CD4-positive, alpha-beta T cell treated with Interleukin-10 for 1 hour (primary cell): ENCODE results near the gene NBEA.
"Not testable (repeated sequence)": the region's sequence is repeated elsewhere in the genome, so short reads cannot be mapped to it uniquely, and the experiment has no call there.

ENCODE experiments used
- DNase-seq: peaks from one replicate; pipeline ENCODE4 v3.0.0-alpha.2; 2020

The NBEA gene

DNA sequence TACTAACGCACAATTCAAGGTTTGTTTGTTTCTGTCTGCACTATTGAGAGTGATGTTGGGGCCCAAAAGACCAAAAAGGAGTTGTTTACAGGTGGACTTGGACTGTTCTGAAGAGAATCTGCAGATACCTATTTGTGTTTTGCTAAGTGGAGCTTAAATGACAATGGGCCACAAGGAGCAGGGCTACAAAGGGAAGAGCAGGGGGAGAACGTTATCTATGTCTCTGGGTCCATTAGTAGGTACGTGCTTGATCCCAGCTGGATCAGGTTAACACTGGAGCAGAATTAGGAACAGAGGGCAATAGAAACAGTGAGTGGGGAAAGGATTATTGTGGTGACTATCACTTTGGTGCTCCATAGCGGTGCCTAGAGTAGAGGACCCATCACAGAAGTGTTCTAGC lies 22.5 kb downstream of the NBEA start:
- no peak for DNase-seq

DNA sequence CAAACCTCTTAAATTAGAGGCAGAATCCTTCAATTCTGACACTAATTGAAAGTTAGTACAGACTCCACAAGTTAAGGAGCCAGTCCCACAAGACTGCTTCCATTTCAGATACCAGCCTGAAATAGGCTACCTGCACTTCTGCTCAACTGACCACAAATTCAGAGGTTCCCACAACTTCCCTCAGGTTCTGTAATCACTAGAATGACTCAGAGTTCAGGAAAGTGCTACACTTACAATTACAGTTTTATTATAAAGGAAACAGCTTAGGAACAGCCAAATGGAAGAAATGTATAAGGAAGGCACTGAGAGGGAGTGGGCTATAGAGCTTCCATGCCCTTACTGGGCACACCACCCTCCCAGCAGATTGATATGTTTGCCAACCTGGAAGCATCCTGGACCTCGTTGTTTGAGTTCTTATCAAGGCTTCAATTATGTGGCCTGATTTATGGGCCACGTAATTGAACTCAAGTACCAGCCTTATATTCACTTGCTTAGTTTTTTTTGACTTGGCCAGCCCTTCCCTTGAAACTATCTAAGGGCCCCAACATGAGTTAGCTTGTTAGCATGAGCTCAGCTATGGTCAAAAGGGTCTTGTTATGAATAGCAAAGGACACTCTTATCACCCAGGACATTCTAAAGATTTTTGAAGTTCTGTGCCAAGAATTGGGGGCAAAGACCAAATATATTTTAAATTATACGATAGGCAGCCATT lies 25.9 kb downstream of the NBEA start:
- no peak for DNase-seq

DNA sequence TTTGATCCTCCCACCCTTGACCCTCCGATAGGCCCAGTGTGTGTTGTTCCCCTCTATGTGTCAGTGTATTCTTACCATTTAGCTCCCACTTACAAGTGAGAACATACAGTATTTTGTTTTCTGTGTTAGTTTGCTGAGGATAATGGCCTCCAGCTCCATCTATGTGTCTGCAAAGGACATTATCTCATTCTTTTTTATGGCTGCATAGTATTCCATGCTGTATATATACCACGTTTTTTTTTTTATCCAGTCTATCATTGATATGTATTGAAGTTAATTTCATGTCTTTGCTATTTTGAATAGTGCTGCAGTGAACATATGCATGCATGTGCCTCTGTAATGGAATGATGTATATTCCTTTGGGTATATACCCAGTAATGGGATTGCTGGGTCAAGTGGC lies 27.5 kb downstream of the NBEA start:
- DNase-seq, result not testable (repeated sequence)

DNA sequence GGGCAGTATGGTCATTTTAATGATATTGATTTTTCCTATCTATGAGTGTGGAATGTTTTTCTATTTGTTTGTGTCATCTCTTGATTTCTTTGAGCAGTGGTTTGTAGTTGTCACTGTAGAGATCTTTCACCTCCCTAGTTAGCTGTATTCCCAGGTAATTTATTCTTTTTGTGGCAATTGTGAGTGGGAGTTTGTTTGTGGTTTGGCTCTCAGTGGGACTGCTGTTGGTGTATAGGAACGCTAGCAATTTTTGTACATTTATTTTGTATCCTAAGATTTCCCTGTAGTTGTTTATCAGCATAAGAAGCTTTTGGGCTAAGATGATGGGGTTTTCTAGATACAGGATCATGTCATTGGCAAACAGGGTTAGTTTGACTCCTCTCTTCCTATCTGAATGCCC lies 28.9 kb downstream of the NBEA start:
- no peak for DNase-seq

DNA sequence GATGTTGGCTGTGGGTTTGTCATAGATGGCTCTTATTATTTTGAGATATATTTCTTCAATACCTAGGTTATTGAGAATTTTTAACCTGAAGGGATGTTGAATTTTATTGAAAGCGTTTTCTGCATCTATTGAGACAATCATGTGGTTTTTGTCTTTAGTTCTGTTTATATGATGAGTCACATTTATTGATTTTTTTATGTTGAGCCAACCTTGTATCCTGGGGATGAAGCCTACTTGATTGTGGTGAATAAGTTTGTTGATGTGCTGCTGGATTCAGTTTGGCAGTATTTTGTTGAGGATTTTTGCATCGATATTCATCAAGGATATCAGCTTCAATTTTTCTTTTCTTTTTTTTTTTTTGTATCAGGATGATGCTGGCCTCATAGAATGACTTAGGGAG lies 29.4 kb downstream of the NBEA start:
- no peak for DNase-seq

DNA sequence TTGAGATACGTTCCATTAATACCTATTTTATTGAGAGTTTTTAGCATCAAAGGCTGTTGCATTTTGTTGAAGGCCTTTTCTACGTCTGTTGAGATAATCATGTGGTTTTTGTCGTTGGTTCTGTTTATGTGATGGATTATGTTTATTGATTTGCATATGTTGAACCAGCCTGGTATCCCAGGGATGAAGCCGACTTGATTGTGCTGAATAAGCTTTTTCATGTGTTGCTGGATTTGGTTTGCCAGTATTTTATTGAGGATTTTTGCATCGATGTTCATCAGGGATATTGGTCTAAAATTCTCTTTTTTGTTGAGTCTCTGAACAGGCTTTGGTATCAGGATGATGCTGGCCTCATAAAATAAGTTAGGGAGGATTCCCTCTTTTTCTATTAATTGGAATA lies 43.1 kb downstream of the NBEA start:
- DNase-seq, result not testable (repeated sequence)

DNA sequence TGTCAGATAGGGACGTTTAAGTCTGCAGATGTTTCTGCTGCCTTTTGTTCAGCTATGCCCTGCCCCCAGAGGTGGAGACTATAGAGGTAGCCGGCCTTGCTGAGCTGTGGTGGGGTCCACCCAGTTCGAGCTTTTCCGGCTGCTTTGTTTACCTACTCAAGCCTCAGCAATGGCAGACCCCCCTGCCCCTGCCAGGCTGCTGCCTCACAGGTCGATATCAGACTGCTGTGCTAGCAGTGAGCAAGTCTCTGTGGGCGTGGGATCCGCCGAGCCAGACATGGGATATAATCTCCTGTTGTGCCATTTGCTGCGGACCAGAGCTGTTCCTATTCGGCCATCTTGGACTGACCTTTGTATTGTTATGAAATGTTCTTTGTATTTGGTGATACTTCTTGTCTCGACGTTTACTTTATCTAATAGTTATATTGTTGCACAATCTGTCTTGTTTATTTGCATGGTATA lies 46.3 kb downstream of the NBEA start:
- DNase-seq, result no peak

DNA sequence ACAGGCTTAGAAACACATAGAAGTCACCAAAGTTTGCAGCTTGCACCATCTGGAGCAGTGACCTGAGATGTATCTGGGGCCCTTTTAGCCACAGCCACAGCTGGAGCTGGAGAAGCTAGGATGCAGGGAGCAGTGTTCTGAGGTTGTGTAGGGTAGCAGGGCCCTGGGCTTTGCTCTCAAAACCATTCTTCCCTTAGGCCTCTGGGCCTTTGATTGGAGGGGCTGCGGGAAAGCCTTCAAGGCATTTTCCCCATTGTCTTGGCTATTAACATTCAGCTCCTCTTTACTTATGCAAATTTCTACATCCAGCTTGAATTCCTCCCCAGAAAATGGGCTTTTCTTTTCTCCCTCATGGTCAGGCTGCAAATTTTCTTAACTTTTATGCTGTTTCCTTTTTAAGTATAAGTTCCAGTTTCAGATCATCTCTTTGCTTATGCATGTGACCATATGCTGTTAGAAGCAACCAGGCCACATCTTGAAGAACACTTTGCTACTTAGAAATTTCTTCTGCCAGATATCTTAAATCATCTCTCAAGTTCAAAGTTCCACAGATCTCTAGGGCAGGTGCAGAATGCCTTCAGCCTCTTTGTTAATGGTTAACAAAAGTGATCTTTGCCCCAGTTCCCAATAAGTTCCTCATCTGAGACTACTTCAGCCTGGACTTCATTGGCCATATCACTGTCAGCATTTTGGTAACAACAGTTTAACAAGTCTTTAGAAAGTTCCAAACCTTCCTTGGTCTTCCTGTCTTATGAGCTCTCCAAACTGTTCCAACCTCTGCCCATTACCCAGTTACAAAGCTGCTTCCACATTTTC lies 48.5 kb downstream of the NBEA start:
- DNase-seq, result no peak

DNA sequence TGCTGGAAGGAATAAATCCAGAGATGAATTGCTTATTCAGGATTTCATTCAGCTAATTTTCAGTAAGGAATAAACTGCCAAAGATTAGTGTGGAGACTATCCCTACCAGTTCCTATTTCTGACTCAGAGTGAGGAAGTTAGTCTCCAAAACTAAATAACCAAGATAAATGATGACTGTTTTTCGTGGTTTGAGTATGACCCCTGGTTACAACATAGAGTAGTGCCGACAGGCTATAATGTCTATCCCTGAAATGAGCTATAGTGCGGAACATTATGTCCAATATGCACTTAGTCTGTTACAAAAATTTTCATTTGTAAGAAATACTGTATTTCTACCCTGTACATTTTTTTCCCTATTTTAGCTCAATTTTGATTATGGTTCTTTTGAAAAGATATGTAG lies 51.4 kb downstream of the NBEA start:
- no peak for DNase-seq

DNA sequence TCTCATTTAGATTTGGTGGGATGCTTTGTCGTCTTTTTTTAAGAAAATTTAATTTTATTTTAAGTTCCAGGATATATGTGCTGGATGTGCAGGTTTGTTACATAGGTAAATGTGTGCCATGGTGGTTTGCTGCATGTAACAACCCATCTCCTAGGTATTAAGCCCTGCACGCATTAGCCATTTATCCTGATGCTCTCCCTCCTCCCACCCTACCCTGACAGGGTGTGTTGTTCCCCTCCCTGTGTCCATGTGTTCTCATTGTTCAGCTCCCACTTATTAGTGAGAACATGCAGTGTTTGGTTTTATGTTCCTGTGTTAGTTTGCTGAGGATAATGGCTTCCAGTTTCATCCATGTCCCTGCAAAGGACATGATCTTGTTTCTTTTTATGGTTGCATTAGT lies 61.7 kb downstream of the NBEA start:
- DNase-seq, result not testable (repeated sequence)

DNA sequence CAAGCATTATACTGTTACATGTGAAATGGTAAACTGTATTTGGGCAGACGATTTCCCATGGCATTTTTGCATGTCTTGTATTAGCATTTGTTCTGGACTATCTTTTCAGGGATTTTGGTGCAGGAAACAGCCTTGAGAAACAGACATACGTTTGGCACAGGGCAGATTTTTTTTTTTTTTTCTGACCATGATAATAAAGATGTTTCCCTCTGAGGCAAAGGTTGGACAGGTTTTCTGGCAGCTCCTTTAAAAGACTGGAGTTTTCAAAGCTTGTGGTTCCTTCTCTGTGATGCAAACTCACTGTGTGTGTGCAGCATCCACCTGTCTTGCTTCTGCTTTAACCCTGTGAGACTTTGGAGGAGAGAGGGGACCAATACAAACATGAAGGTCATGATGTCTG lies 63.0 kb downstream of the NBEA start:
- no peak for DNase-seq

DNA sequence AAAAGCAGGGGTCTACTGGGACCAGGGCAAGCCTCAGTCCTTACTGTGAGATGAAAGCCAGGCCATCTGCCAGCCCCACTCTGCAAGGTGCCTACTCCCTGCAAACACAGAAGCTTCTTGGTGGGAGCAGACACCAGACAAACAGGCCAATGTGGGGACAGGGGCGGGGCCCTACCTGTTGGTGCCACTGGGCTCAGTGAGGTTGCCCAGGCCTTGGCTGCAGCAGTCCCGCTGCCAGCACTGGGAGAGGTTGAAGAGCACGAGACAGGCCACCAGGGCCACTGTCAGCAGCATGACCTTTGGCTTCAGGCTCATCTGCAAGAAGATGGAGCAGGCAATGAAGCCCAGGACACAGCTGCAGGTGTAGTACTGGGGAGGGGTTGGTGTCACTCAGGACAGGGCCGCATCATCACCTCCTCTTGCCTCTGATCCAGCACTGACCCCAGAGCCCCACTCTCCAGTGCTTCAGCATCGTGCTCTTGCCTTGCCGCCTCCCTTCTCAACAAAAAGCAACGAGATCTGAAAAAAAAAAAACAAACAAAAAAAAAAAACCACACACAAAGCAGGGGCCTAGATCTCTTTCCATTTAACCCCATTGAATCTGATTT lies 72.6 kb downstream of the NBEA start:
- DNase-seq, result no peak

DNA sequence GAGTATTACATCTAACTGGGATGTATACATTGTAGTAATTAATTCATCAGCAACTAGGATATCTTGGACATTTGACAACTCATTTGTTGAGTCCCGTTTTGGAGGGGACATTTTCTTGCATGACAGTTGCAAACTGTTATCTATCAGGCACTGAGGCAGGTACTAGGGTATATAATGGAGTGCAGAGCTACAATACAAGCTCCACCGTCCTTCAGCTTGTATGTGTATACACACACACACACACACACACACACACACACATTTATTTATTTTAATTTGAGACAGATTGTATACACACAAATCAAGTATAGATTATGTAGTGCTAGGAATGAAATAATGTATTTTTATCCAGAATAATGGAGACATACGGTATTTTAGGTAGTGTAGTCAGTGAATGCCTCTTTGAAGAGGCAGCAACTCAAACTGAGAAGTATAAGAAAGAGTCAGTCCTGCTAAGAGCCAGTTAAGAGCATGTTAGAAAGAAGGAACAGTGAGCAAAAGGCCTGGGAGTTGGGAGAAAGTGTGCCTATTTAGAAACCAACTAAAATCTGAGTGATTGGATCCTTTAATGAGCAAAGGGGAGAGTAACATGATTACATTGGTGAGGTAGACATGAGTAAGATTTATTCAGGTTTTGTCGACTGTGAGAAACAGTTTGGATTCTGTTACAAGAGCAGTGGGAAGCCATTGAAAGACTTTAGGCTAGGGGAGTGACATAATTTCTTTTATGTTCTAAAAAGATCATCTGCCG lies 74.5 kb downstream of the NBEA start:
- no peak for DNase-seq

DNA sequence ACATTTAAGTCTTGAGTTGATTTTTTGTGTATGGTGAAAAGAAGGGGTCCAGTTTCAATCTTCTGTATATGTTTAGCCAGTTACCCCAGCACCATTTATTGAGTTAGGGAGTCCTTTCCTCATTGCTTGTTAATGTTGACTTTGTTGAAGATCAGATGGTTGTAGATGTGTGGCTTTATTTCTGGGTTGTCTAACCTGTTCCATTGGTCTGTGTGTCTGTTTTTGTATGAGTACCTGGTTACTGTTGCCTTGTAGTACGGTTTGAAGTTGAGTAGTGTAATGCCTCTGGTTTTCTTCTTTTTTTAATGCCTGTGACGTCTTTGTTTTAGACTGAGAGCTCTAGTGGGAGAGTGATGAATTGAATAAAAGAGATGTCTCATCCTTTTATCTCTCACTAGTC lies 83.2 kb downstream of the NBEA start:
- DNase-seq, result no peak

DNA sequence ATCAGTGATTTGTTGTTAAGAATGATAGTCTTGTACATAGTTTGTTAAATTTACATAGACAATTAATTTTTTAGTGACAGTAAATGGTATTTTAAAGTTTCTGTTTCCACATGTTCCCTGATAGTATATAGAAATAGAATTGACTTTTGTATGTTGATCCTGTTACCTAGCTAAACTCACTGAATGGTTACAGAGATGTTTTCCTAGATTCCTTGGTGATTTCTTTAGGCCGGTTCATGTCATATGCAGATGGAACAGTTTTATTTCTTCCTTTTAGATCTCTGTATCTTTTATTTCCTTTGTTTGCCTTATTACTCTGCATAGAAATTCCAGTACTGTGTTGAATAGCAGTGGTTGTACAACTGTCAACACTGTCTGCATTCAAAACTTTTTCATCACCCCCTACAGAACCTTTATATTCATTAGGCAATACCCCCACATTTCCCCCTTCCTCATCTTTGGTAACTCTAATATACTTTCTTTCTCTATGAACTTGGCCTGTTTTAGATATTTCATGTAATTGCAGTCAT lies 86.3 kb downstream of the NBEA start:
- no peak for DNase-seq

DNA sequence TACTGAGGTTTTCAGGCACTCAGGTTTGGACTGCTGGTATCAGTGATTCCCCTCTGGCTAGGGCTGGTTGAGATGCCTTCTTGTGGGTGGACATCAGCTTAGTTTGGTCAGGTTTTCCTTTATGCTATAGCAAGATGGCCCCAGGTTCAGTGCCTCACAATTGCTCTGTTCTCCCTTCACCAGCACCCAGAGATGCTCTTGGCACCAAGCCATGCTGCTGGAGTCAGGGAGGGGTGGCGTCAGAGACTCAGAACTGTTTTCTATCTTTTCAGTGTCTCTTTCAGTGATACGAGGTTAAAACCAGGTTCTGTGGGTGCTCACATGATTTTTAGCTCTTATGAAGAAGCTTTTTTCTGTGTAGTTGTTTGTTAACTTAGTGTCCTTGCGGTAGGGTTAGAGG lies 96.9 kb downstream of the NBEA start:
- DNase-seq, result no peak

DNA sequence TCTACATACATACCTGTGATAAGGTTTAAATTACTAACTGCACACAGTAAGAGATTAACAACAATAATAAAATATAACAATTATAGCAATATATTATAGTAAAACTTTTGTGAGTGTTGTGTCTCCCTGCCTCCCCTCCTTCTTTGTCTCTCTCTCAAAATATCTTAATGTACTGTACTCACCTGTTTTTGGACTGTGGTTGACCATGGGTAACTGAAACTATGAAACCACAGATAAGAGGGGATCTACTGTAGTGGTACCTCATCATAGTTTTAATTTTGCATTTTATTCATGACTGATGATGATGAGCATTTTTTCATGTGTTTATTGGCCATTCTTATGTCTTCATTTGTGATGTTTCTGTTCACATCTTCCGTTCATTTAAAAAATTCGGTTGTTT lies 104.5 kb downstream of the NBEA start:
- DNase-seq, result no peak

DNA sequence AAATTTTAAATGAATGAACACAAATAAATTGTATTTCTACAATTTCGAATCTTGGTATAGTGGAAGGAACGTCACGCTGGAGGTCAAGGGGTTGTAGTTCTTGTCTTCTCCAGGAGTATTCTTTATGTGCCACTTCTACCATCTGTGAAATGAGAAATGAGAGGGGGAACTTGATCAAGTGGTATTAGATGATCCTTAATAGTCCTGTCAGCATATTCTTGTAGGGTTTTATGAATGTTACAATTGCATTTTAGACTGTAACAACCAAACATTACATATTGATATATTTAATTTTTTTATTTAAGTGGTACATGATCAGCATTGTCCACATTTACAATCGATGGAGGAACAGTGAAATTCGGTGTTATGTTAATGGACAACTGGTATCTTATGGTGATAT lies 113.6 kb downstream of the NBEA start:
- DNase-seq, result no peak

DNA sequence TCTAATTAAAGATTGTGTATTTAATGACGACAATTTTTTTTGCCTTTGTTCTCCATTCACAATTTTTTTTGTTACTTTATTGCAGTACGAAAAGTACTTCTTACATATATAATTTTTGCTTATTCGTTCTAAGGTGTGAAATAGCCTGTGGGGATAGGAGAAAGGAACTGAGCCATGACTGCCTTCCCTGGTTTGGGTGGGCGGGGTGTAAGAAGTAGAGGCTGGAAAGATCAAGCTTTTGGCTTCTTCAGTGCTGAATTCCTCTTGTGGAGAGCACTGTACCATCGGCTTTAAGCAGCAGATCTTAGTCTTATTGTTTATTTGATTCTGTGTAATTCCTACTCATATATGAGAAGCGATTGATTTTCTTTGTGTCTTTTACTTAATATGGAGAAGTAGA lies 115.8 kb downstream of the NBEA start:
- DNase-seq, result no peak

DNA sequence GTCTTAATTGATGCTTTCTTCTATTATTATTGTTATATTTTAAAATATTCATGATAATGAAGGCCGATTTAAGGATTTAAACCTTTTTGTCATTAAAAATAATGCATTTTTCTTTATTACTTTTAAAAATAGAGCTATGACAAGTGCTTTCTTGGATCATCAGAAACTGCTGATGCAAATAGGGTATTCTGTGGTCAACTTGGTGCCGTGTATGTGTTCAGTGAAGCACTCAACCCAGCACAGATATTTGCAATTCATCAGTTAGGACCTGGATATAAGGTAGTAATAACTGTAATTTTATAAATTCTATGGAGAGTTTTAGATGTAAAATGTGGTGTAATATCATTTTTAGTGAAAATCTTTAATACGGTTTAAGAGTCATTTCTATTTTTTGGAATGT lies 116.5 kb downstream of the NBEA start:
- not testable (repeated sequence) for DNase-seq

DNA sequence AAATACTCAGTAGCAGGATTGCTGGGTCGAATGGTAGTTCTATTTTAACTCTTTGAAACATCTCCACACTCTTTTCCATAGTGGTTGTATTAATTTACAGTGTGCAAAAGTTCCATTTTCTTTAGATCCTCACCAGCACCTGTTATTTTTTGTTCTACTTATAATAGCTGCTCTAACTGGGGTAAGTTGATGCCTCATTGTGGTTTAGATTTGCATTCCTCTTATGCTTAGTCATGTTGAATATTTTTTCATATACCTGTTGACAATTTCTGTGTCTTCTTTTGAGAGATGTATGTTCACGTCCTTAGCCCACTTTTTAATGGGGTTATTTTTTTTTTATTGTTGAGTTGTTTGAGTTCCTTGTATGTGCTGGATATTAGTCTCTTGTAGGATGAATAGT lies 144.6 kb downstream of the NBEA start:
- DNase-seq, result no peak

DNA sequence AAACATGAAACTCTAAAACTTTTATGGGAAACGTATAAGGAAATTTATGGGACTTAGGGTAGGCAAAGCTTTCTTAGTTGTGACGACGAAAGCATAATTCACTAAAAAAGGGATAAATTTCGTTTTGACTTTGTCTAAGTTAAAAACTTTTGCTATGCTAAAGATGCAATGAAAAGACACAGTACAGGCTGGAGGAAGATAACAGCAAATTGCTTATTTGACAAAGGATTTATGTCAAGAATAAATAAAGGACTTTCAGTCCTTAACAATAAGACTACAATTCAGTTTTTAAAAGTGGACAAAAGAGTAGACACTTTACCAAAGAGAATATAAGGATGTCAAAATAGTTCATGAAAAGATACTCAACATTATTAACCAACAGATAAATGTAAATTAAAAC lies 150.2 kb downstream of the NBEA start:
- no peak for DNase-seq

DNA sequence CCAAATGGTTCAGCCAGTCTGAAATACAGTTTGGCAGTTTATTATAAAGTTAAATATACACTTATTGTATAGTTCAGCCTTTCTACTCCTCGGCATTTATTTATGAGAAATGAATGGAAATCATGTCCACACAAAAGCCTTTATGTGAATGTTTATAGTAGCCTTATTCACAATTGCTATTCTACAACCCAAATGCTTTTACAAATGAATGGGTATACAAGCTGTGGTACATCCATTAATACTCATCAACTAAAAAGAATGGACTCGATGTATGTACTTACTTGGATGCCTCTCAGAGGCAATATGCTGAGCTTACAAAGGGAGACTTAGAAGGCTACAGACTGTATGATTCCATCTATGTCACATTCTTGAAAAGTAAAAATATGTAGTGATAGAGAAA lies 150.7 kb downstream of the NBEA start:
- no peak for DNase-seq
